GM18499 (cell line): ENCODE measurements around the gene PDZRN3.

Source experiments
- ATAC-seq: cut with Tn5 transposase; IDR thresholded peaks from one replicate; pipeline ENCODE4 v1.9.1; 2021; ENCODE audit warnings: moderate number of reproducible peaks; ENCODE audit not compliant: insufficient read depth, unreplicated experiment

Gene PDZRN3

DNA sequence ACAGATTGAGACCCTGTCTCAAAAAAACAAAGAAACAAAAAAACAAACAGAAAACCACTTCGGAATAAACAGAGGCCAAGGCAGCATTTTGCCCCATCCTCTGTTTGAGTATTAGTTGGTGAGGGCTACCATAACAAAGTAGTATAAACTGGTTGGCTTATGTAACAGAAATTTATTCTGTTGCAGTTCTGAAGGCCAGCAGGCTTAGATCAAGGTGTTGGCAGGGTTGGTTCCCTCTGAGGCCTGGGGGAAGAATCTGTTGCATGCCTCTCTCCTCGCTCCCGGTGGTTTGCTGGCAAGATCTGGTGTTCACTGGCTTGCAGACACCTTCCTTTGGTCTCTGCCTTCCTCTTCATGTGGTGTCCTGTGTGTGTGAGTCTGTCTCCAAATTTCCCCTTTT lies 261.6 kb downstream of the PDZRN3 start:
- no peak for ATAC-seq

DNA sequence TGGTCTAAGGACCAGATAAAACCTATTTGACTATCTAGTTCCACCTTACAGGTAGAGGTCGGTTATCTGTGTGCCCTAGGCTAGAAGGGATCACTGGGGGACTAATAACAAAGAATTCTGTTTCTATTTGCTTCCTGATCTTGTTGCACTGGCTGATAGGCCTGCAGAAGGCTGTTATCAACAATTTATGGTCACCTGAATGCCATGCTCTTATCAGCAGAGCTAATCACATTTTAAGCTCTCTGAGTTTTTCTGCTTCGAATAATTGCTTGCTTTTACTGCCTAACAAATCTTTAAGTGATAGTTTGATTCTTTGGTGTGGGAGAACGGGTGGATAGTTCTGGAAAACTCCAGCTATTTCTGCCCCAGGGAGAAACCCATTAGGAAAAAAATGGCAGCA lies 263.1 kb downstream of the PDZRN3 start:
- ATAC-seq, result no peak

- no peak for ATAC-seq
Measured at GRCh38 chr3:73353649-73354217, 271.0 kb downstream of the PDZRN3 start.

- ATAC-seq, result no peak
Measured at GRCh38 chr3:73352841-73353645, 271.7 kb downstream of the PDZRN3 start.

DNA sequence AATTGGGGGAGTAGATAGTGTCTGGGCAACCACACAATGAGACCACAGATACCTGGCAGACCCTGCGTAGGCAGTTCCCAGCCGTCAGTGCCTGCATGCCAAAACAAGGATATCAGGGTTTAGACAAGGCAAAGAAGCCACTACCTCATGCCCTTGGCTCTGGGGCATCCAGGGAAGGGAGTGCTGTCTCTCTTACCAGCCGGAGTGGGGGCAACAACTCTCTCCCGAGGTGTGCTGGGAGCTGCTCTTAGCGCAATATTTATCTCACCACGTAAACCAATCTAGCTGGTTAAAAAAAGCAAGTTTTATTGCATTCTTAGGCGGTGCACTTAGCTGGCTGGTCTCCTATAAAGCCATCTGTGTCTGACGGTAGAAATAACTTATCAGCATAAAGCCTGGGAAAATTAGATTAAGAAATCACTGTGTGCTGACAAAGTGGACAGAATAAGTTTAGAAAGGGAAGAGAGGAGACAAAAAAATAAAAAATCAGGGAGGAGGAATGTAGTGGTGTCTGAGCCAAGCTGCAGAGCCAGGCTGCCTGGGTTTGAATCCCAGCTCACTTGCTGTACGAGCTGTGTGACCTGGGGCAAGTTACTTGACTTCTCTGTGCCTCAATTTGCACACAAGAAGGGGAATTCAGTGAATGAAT lies 273.2 kb downstream of the PDZRN3 start:
- no peak for ATAC-seq

GRCh38 chr3:73350996-73351395 lies 273.7 kb downstream of the PDZRN3 start:
- ATAC-seq, result no peak

- ATAC-seq, result no peak
Measured at GRCh38 chr3:73349657-73350056, 275.1 kb downstream of the PDZRN3 start.

DNA sequence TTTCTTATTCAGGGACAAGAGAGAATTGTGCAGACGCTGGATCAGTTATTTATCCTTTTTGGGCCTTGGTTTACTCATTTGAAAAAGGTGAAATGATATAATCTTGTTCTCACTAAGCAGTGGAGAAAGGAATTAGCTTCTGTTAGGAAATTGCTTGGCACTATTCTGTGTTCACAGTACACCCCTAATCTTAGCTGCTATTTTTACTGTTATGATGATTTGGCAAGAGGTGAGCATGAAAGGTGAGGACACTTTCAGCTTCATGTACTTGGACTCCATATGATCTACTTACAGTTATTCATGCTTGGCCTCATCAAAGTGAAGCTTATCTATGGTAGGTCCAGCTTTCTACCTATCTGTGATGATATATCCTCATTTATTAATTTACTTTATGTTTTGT lies 282.7 kb downstream of the PDZRN3 start:
- ATAC-seq, result no peak

GRCh38 chr3:73341272-73341935 lies 283.3 kb downstream of the PDZRN3 start:
- ATAC-seq, result no peak

GRCh38 chr3:73332558-73332957 lies 292.2 kb downstream of the PDZRN3 start:
- ATAC-seq, result peak; percentile 70
